GM18505 (cell line): Measurements from ENCODE around the gene MRPS15.

Experiments used
- ATAC-seq: cut with Tn5 transposase; IDR thresholded peaks from one replicate; pipeline ENCODE4 v1.9.1; 2021; ENCODE audit not compliant: unreplicated experiment
- POLR2A ChIP-seq: IDR thresholded peaks from 4 replicates; pipeline ENCODE4 v1.6.1; 2011; ENCODE audit warnings: borderline replicate concordance; ENCODE audit not compliant: insufficient read depth, insufficient read length; ENCODE audit errors: extremely low read depth

The MRPS15 gene

GRCh38 chr1:36458910-36459309, 5.3 kb downstream of the MRPS15 start:
- no peak for TF ChIP-seq POLR2A
- ATAC-seq: no peak

GRCh38 chr1:36457691-36458090, 6.5 kb downstream of the MRPS15 start:
- ATAC-seq: no peak
- TF ChIP-seq POLR2A: no peak

- TF ChIP-seq POLR2A: no peak
Measured at GRCh38 chr1:36456391-36456928, 7.7 kb downstream of the MRPS15 start.

GRCh38 chr1:36455386-36455785, 8.8 kb downstream of the MRPS15 start:
- ATAC-seq: no peak
- no peak for TF ChIP-seq POLR2A

More at GRCh38 chr1:36456391-36456928, 7.7 kb downstream of the MRPS15 start:
- no peak for ATAC-seq

- no peak for ATAC-seq
- TF ChIP-seq POLR2A: peak; percentile 13
Measured at GRCh38 chr1:36453600-36454388, 10.4 kb downstream of the MRPS15 start.

- TF ChIP-seq POLR2A: no peak
- no peak for ATAC-seq
Measured at GRCh38 chr1:36453051-36453450, 11.1 kb downstream of the MRPS15 start.

- no peak for TF ChIP-seq POLR2A
- ATAC-seq: no peak
Measured at GRCh38 chr1:36450919-36451305, 13.3 kb downstream of the MRPS15 start.

GRCh38 chr1:36450270-36450918, 13.8 kb downstream of the MRPS15 start, which contains the start of gene OSCP1:
Gene OSCP1, minus strand, starts transcription at chr1:36450451. Its CDS starts 82 bp downstream, at chr1:36450369.
- TF ChIP-seq POLR2A: peak; percentile 92

GRCh38 chr1:36448530-36449056, 15.6 kb downstream of the MRPS15 start:
- TF ChIP-seq POLR2A: no peak
- ATAC-seq: no peak

More at GRCh38 chr1:36450270-36450918, 13.8 kb downstream of the MRPS15 start, which contains the start of gene OSCP1:
- peak; percentile 95 for ATAC-seq

- ATAC-seq: no peak
- no peak for TF ChIP-seq POLR2A
Measured at GRCh38 chr1:36447450-36447849, 16.7 kb downstream of the MRPS15 start.

- ATAC-seq: no peak
- TF ChIP-seq POLR2A: no peak
Measured at GRCh38 chr1:36446746-36447145, 17.4 kb downstream of the MRPS15 start.

GRCh38 chr1:36446271-36446670, 17.9 kb downstream of the MRPS15 start:
- ATAC-seq: no peak
- no peak for TF ChIP-seq POLR2A

GRCh38 chr1:36443297-36443696, 20.9 kb downstream of the MRPS15 start:
- no peak for TF ChIP-seq POLR2A
- ATAC-seq: no peak
